ENCODE measurements around the gene CSNK1A1L.

CSNK1A1L gene

GRCh38 chr13:37105251-37105714 lies at the start of gene CSNK1A1L:
TSS of gene CSNK1A1L (minus strand) at chr13:37105664. CDS start at chr13:37105256, 408 bp downstream.
- no peak for DNase-seq (ENCODE audit: low read depth)

GRCh38 chr13:37149380-37149779 lies 43.9 kb upstream of the CSNK1A1L start:
- DNase-seq (ENCODE audit: low read depth), result no peak

- no peak for DNase-seq (ENCODE audit: low read depth)
These were observed 43.0 kb upstream of the CSNK1A1L start for GRCh38 chr13:37148501-37148900.

- no peak for DNase-seq (ENCODE audit: low read depth)
These were observed 39.2 kb upstream of the CSNK1A1L start for GRCh38 chr13:37144661-37145060.

- DNase-seq (ENCODE audit: low read depth), result no peak
These were observed 38.4 kb upstream of the CSNK1A1L start for GRCh38 chr13:37143911-37144310.

GRCh38 chr13:37142877-37143276 lies 37.4 kb upstream of the CSNK1A1L start:
- no peak for DNase-seq (ENCODE audit: low read depth)

- no peak for DNase-seq (ENCODE audit: low read depth)
These were observed 35.5 kb upstream of the CSNK1A1L start for GRCh38 chr13:37141011-37141410.

GRCh38 chr13:37139356-37139755 lies 33.9 kb upstream of the CSNK1A1L start:
- peak; percentile 43 for DNase-seq (ENCODE audit: low read depth)

GRCh38 chr13:37138926-37139325 lies 33.5 kb upstream of the CSNK1A1L start:
- DNase-seq (ENCODE audit: low read depth), result no peak

- no peak for DNase-seq (ENCODE audit: low read depth)
These were observed 32.7 kb upstream of the CSNK1A1L start for GRCh38 chr13:37138169-37138568.

- DNase-seq (ENCODE audit: low read depth), result no peak
These were observed 31.2 kb upstream of the CSNK1A1L start for GRCh38 chr13:37136633-37137032.

GRCh38 chr13:37136187-37136586 lies 30.7 kb upstream of the CSNK1A1L start:
- peak; percentile 29 for DNase-seq (ENCODE audit: low read depth)

GRCh38 chr13:37134411-37135041 lies 29.1 kb upstream of the CSNK1A1L start:
- DNase-seq (ENCODE audit: low read depth), result peak; percentile 76

- DNase-seq (ENCODE audit: low read depth), result no peak
These were observed 26.7 kb upstream of the CSNK1A1L start for GRCh38 chr13:37132211-37132610.

- no peak for DNase-seq (ENCODE audit: low read depth)
These were observed 25.6 kb upstream of the CSNK1A1L start for GRCh38 chr13:37131092-37131491.

- no peak for DNase-seq (ENCODE audit: low read depth)
These were observed 24.4 kb upstream of the CSNK1A1L start for GRCh38 chr13:37129866-37130265.

- peak; percentile 80 for DNase-seq (ENCODE audit: low read depth)
These were observed 22.3 kb upstream of the CSNK1A1L start for GRCh38 chr13:37127691-37128241.

GRCh38 chr13:37123337-37123736 lies 17.9 kb upstream of the CSNK1A1L start:
- no peak for DNase-seq (ENCODE audit: low read depth)

- no peak for DNase-seq (ENCODE audit: low read depth)
These were observed 12.6 kb upstream of the CSNK1A1L start for GRCh38 chr13:37118016-37118415.

- no peak for DNase-seq (ENCODE audit: low read depth)
These were observed 8.8 kb upstream of the CSNK1A1L start for GRCh38 chr13:37114250-37114649.

GRCh38 chr13:37113534-37113933 lies 8.1 kb upstream of the CSNK1A1L start:
- DNase-seq (ENCODE audit: low read depth), result no peak

GRCh38 chr13:37109051-37109678 lies 3.7 kb upstream of the CSNK1A1L start:
- DNase-seq (ENCODE audit: low read depth), result peak; percentile 26

GRCh38 chr13:37107868-37108267 lies 2.4 kb upstream of the CSNK1A1L start:
- no peak for DNase-seq (ENCODE audit: low read depth)
